BLaER1 (cell line): ENCODE results near the gene CASZ1.

Experiments
- H3K27ac ChIP-seq: shearing (Covaris generic); formaldehyde crosslinking; 2 replicates; pipeline ENCODE4 v1.8.1; 2022
- H3K27me3 ChIP-seq: shearing (Covaris generic); formaldehyde crosslinking; 2 replicates; pipeline ENCODE4 v1.8.1; 2022
- H3K36me3 ChIP-seq: shearing (Covaris generic); formaldehyde crosslinking; 2 replicates; pipeline ENCODE4 v1.8.1; 2022
- H3K4me1 ChIP-seq: shearing (Covaris generic); formaldehyde crosslinking; 2 replicates; pipeline ENCODE4 v1.8.1; 2022
- H3K4me2 ChIP-seq: shearing (Covaris generic); formaldehyde crosslinking; 2 replicates; pipeline ENCODE4 v1.8.1; 2022
- H3K4me3 ChIP-seq: shearing (Covaris generic); formaldehyde crosslinking; 2 replicates; pipeline ENCODE4 v1.8.1; 2022
- H3K9ac ChIP-seq: shearing (Covaris generic); formaldehyde crosslinking; 2 replicates; pipeline ENCODE4 v1.8.1; 2022
- H3K9me3 ChIP-seq: shearing (Covaris generic); formaldehyde crosslinking; 2 replicates; pipeline ENCODE4 v1.8.1; 2022
- H4K20me1 ChIP-seq: shearing (Covaris generic); formaldehyde crosslinking; 2 replicates; pipeline ENCODE4 v1.8.1; 2022
- Cebpa-rat ChIP-seq: shearing (Covaris generic); IDR thresholded peaks from 2 replicates; pipeline ENCODE4 v1.8.1; 2022

CASZ1 gene

GRCh38 chr1:10632691-10633090 lies 163.8 kb downstream of the CASZ1 start:
- no peak for TF ChIP-seq Cebpa-rat
- Histone ChIP-seq H3K4me1 (peaks cover 89% of the 10 kb centered on the region), H3K27me3 (no peaks in the 10 kb centered on the region), H3K4me2 (peak overlapping the region; percentile 91; the same call in 1 of the 2 replicates), H3K36me3 (no peaks in the 10 kb centered on the region), H3K27ac (peak overlapping the region; percentile 87), H3K9me3 (no peaks in the 10 kb centered on the region), H3K4me3 (no peak overlapping the region), H4K20me1 (no peaks in the 10 kb centered on the region), H3K9ac (no peak overlapping the region)

GRCh38 chr1:10631811-10632593 lies 164.4 kb downstream of the CASZ1 start:
- H3K9me3 ChIP-seq, result no peaks in the 10 kb centered on the region
- no peaks in the 10 kb centered on the region for H4K20me1 ChIP-seq
- TF ChIP-seq Cebpa-rat, result no peak
- peak overlapping the region; percentile 91 for H3K4me2 ChIP-seq
- peak overlapping the region; percentile 67 for H3K9ac ChIP-seq
- H3K27me3 ChIP-seq, result no peaks in the 10 kb centered on the region
- peaks cover 88% of the 10 kb centered on the region for H3K4me1 ChIP-seq
- no peaks in the 10 kb centered on the region for H3K36me3 ChIP-seq
- H3K27ac ChIP-seq, result peak overlapping the region; percentile 87
- H3K4me3 ChIP-seq, result no peak overlapping the region

- peaks cover 87% of the 10 kb centered on the region for H3K4me1 ChIP-seq
- H3K9ac ChIP-seq, result peak overlapping the region; percentile 67
- H3K4me2 ChIP-seq, result peak overlapping the region; percentile 91
- H3K27me3 ChIP-seq, result no peaks in the 10 kb centered on the region
- H4K20me1 ChIP-seq, result no peaks in the 10 kb centered on the region
- H3K36me3 ChIP-seq, result 0 out of 2 replicates have a peak, but pooled peaks cover 4% of the 10 kb centered on the region
- H3K9me3 ChIP-seq, result no peaks in the 10 kb centered on the region
- H3K4me3 ChIP-seq, result peak overlapping the region; percentile 38; the same call in 1 of the 2 replicates
- TF ChIP-seq Cebpa-rat, result no peak
- peak overlapping the region; percentile 87 for H3K27ac ChIP-seq
These were observed 165.2 kb downstream of the CASZ1 start for GRCh38 chr1:10631121-10631810.

GRCh38 chr1:10630661-10631120 lies 165.8 kb downstream of the CASZ1 start:
- Histone ChIP-seq H3K4me2 (peak overlapping the region; percentile 91), H3K27ac (peak overlapping the region; percentile 87), H3K36me3 (peaks cover 6% of the 10 kb centered on the region; the same call in 1 of the 2 replicates), H4K20me1 (no peaks in the 10 kb centered on the region), H3K9me3 (no peaks in the 10 kb centered on the region), H3K27me3 (no peaks in the 10 kb centered on the region), H3K4me3 (peak overlapping the region; percentile 38; the same call in 1 of the 2 replicates), H3K4me1 (peaks cover 81% of the 10 kb centered on the region), H3K9ac (peak overlapping the region; percentile 67)
- no peak for TF ChIP-seq Cebpa-rat

GRCh38 chr1:10629816-10630571 lies 166.5 kb downstream of the CASZ1 start:
- TF ChIP-seq Cebpa-rat, result no peak
- no peaks in the 10 kb centered on the region for H4K20me1 ChIP-seq

GRCh38 chr1:10629091-10629815 lies 167.2 kb downstream of the CASZ1 start:
- Histone ChIP-seq H3K9ac (peak overlapping the region; percentile 67; the same call in 1 of the 2 replicates), H3K36me3 (peaks cover 21% of the 10 kb centered on the region), H3K27me3 (no peaks in the 10 kb centered on the region), H3K4me1 (peaks cover 66% of the 10 kb centered on the region), H4K20me1 (no peaks in the 10 kb centered on the region), H3K27ac (peak overlapping the region; percentile 87), H3K9me3 (no peaks in the 10 kb centered on the region), H3K4me3 (0 out of 2 replicates have a peak overlapping the region, but pooled peaks have one; percentile 38), H3K4me2 (peak overlapping the region; percentile 91)
- no peak for TF ChIP-seq Cebpa-rat

More at GRCh38 chr1:10629816-10630571, 166.5 kb downstream of the CASZ1 start:
- peak overlapping the region; percentile 87 for H3K27ac ChIP-seq
- peak overlapping the region; percentile 38; the same call in 1 of the 2 replicates for H3K4me3 ChIP-seq
- peak overlapping the region; percentile 67 for H3K9ac ChIP-seq
- no peaks in the 10 kb centered on the region for H3K9me3 ChIP-seq
- no peaks in the 10 kb centered on the region for H3K27me3 ChIP-seq
- peaks cover 13% of the 10 kb centered on the region; the same call in 1 of the 2 replicates for H3K36me3 ChIP-seq
- peaks cover 74% of the 10 kb centered on the region for H3K4me1 ChIP-seq
- peak overlapping the region; percentile 91 for H3K4me2 ChIP-seq

- Histone ChIP-seq H3K9ac (no peak overlapping the region), H3K36me3 (peaks cover 26% of the 10 kb centered on the region), H3K9me3 (no peaks in the 10 kb centered on the region), H3K27ac (peak overlapping the region; percentile 87), H3K4me3 (no peak overlapping the region), H3K4me2 (peak overlapping the region; percentile 91), H4K20me1 (no peaks in the 10 kb centered on the region), H3K27me3 (no peaks in the 10 kb centered on the region), H3K4me1 (peaks cover 61% of the 10 kb centered on the region)
- no peak for TF ChIP-seq Cebpa-rat
These were observed 167.8 kb downstream of the CASZ1 start for GRCh38 chr1:10628685-10629084.

GRCh38 chr1:10626791-10627410 lies 169.5 kb downstream of the CASZ1 start:
- H3K36me3 ChIP-seq, result peaks cover 41% of the 10 kb centered on the region
- no peak overlapping the region for H3K4me3 ChIP-seq
- no peak overlapping the region for H3K27ac ChIP-seq
- H3K4me2 ChIP-seq, result no peak overlapping the region
- H4K20me1 ChIP-seq, result no peaks in the 10 kb centered on the region
- H3K9me3 ChIP-seq, result no peaks in the 10 kb centered on the region
- H3K27me3 ChIP-seq, result no peaks in the 10 kb centered on the region
- H3K4me1 ChIP-seq, result peaks cover 45% of the 10 kb centered on the region
- TF ChIP-seq Cebpa-rat, result no peak
- H3K9ac ChIP-seq, result no peak overlapping the region
